Upper lobe of left lung (tissue), 4 donors: Measurements from ENCODE around the gene PPP1R14B.

Source experiments
- EP300 ChIP-seq, 4 donors: sonication (generic); formaldehyde crosslinking; IDR thresholded peaks; one replicate each; pipeline ENCODE4 v1.5.1; 2017; ENCODE audit warnings: antibody characterized with exemption in 4 of 4, control low read depth in 2 of 4
- TF ChIP-seq, protein P1 (sequence below), 6 experiments: fragments of 450-650 bp in 4 of 6; fragments of 200-600 bp in 2 of 6; sonication (generic) in 2 of 6; IDR thresholded peaks; one replicate each; pipeline ENCODE4 v1.5.1; 2016 to 2019; ENCODE audit warnings: antibody characterized with exemption in 6 of 6

DNA sequence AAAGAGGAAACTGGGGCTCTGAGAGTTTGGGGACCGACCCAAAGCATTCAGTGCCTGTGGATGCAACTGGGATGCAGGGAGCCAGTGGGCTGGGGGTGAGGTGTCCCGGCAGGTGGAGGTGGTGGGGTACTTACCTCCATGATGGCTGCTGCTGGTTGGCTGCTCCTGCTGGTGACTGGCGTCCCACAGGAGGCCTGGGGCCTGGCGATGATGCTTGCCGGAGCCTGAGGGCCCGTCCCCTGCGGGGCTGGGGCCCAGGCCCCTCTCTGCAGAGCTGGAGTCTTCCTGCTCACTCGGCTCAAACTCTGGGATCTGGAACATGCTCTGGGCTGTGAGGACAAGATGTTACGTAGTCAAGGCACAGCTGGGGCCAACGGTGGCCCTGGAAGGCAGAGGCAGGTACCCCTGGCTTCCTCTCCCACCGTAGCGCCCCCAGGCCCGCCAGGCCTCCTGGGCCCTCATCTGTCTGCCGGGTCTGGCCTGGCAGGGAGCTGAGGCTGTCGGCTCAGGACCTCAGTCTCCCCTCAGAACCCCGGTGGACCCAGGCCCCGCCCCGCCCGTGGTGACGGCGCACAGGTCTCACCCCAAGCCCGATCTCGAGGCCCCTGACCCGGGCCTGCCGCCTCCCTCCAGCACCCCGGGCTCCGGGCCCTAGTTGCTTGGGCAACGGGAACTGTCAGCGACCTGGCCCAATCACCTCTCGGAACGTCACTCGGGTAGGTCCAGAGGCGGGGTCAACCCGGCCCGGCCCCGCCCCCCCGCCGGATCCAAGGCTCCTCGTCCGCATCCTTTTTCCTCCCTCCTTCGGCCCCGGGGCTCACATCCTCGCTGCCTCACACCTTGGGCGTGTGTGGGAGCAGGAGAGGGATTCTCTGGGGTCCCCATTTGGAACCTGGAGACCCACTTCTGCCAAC is 37.6 kb upstream of the PPP1R14B start, which contains the start of gene BAD:
- TF ChIP-seq, protein P1, sequence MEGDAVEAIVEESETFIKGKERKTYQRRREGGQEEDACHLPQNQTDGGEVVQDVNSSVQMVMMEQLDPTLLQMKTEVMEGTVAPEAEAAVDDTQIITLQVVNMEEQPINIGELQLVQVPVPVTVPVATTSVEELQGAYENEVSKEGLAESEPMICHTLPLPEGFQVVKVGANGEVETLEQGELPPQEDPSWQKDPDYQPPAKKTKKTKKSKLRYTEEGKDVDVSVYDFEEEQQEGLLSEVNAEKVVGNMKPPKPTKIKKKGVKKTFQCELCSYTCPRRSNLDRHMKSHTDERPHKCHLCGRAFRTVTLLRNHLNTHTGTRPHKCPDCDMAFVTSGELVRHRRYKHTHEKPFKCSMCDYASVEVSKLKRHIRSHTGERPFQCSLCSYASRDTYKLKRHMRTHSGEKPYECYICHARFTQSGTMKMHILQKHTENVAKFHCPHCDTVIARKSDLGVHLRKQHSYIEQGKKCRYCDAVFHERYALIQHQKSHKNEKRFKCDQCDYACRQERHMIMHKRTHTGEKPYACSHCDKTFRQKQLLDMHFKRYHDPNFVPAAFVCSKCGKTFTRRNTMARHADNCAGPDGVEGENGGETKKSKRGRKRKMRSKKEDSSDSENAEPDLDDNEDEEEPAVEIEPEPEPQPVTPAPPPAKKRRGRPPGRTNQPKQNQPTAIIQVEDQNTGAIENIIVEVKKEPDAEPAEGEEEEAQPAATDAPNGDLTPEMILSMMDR (IDR thresholded peaks at IDR 0.05) = peak in 1 of 6 experiments; percentile 7
- no peak for TF ChIP-seq EP300 (IDR thresholded peaks at IDR 0.05)
